HepG2 (cell line): ENCODE results near the gene C1RL. TPM values are rescaled to one million over a fixed set of nuclear protein-coding genes. Genes with fewer than 3 reads are reported as not detected.

Experiments
- ATAC-seq: fragments of 200-7000 bp; cut with Tn5 transposase; 3 replicates; pipeline ENCODE4 v1.9.1; 2020; ENCODE audit warnings: mild to moderate bottlenecking, moderate library complexity
- BruUV-seq: library from RNA; stranded (reverse); fragments of 400-500 nt; replicated peaks from 2 replicates; lab custom pipeline; 2021; lab: Mats Ljungman, UMichigan
- CTCF ChIA-PET: fragments of 300-600 bp; formaldehyde crosslinking; extraction: SDS; loops from one replicate; lab custom pipeline; 2021; ENCODE audit warnings: low total read pairs, inconsistent platforms, low intra/inter-chr PET ratio; lab: Yijun Ruan, JAX
- POLR2A ChIA-PET: fragments of 350-600 bp; sonication (Branson Sonifier 250); formaldehyde crosslinking; loops from one replicate; lab custom pipeline; 2020; ENCODE audit warnings: antibody characterized with exemption, inconsistent platforms; lab: Yijun Ruan, JAX
- DNase-seq: peaks from one replicate; pipeline ENCODE4 v3.0.0-alpha.2; 2015; ENCODE audit warnings: low spot score
- FAIRE-seq: peaks from 3 replicates; lab custom pipeline; 2011; peaks lifted over from hg19 to GRCh38; lab: Jason Lieb, UNC
- H2AFZ ChIP-seq: one replicate; pipeline ENCODE4 v1.6.1; 2011; ENCODE audit warnings: low read length, inconsistent platforms
- H3K27ac ChIP-seq: fragments of 300-600 bp; 3 replicates; pipeline ENCODE4 v1.8.0; 2011; ENCODE audit warnings: mixed run types, mild to moderate bottlenecking, mixed read lengths, low read length, inconsistent platforms; ENCODE audit not compliant: insufficient read depth; ENCODE audit errors: extremely low read length
- H3K27me3 ChIP-seq, 2 experiments: fragments of 200-600 bp in 1 of 2; 2 replicates in 1 of 2; 3 replicates in 1 of 2; pipeline versions ENCODE4 v1.6.0 to v1.8.0; 2011; ENCODE audit warnings: low read length in 2 of 2, mild to moderate bottlenecking in 2 of 2, moderate library complexity in 2 of 2, inconsistent platforms in 1 of 2; ENCODE audit not compliant: insufficient read depth in 2 of 2, control insufficient read depth in 1 of 2
- H3K36me3 ChIP-seq, 2 experiments: fragments of 200-600 bp in 1 of 2; replicated peaks in 1 of 2; 2 replicates in 1 of 2; 3 replicates in 1 of 2; pipeline versions ENCODE4 v1.5.1 to v1.8.0; 2011; ENCODE audit warnings: low read length in 2 of 2, inconsistent platforms in 1 of 2; ENCODE audit not compliant: insufficient read depth in 2 of 2, control insufficient read depth in 1 of 2
- H3K4me1 ChIP-seq: 2 replicates; pipeline ENCODE4 v1.5.1; 2012; ENCODE audit warnings: low read length, inconsistent platforms; ENCODE audit not compliant: insufficient read depth
- H3K4me2 ChIP-seq: 2 replicates; pipeline ENCODE4 v1.6.0; 2011; ENCODE audit warnings: low read depth, low read length, inconsistent platforms
- H3K4me3 ChIP-seq, 3 experiments: fragments of 200-600 bp in 1 of 3; sonication (generic), shearing (Covaris generic) in 1 of 3; replicated peaks in 1 of 3; 2 replicates each; pipeline ENCODE4 v1.5.1; 2011 to 2016; ENCODE audit warnings: low read length in 3 of 3, inconsistent platforms in 2 of 3, low read depth in 2 of 3, mild to moderate bottlenecking in 2 of 3, control low read depth in 1 of 3, mixed read lengths in 1 of 3; ENCODE audit not compliant: insufficient read depth in 1 of 3
- H3K79me2 ChIP-seq: one replicate; pipeline ENCODE4 v1.6.1; 2011; ENCODE audit warnings: low read length, inconsistent platforms; ENCODE audit not compliant: insufficient read depth
- H3K9ac ChIP-seq: 2 replicates; pipeline ENCODE4 v1.6.0; 2011; ENCODE audit warnings: mild to moderate bottlenecking, low read depth, low read length, inconsistent platforms; ENCODE audit not compliant: insufficient read depth
- H3K9me3 ChIP-seq: 2 replicates; pipeline ENCODE4 v1.5.1; 2012; ENCODE audit warnings: mild to moderate bottlenecking, low read length
- H4K20me1 ChIP-seq: 2 replicates; pipeline ENCODE4 v1.6.0; 2011; ENCODE audit warnings: inconsistent platforms, mild to moderate bottlenecking, low read length, moderate library complexity; ENCODE audit not compliant: insufficient read depth
- GTF3A ChIP-seq: sonication (generic); formaldehyde crosslinking; conservative IDR thresholded peaks from 2 replicates; pipeline ENCODE4 v1.4.0; 2020; ENCODE audit warnings: mild to moderate bottlenecking, missing genetic modification reagents
- KDM3A ChIP-seq: IDR thresholded peaks from 2 replicates; pipeline ENCODE4 v1.6.1; 2018; ENCODE audit warnings: low read depth, missing compliant biosample characterization
- RXRA ChIP-seq: sonication (generic); formaldehyde crosslinking; IDR thresholded peaks from 2 replicates; pipeline ENCODE4 v1.5.1; 2020; ENCODE audit warnings: missing genetic modification reagents
- ZBTB7A ChIP-seq: sonication (generic); formaldehyde crosslinking; IDR thresholded peaks from 2 replicates; pipeline ENCODE4 v1.8.0; 2022; ENCODE audit warnings: mild to moderate bottlenecking, missing genetic modification reagents
- ZFAT ChIP-seq: sonication (generic); formaldehyde crosslinking; conservative IDR thresholded peaks from 2 replicates; pipeline ENCODE4 v1.8.1; 2023; ENCODE audit warnings: missing genetic modification reagents, inconsistent platforms
- ZNF17 ChIP-seq: sonication (generic); formaldehyde crosslinking; IDR thresholded peaks from 2 replicates; pipeline ENCODE4 v1.5.0; 2020; ENCODE audit warnings: mild to moderate bottlenecking, missing genetic modification reagents
- ZNF562 ChIP-seq: sonication (generic); formaldehyde crosslinking; IDR thresholded peaks from 2 replicates; pipeline ENCODE4 v1.8.0; 2022; ENCODE audit warnings: missing genetic modification reagents, borderline replicate concordance
- WGBS: methylation state at CpG from one replicate; pipeline ENCODE4 v1.1.6; 2017; ENCODE audit warnings: low lambda C conversion rate; 5-methylcytosine and 5-hydroxymethylcytosine counted together
- in situ Hi-C: cut with HindIII; loops from 2 replicates; pipeline ENCODE4 v1.10.0; 2017; ENCODE audit warnings: low pct_unique_long_range_greater_than_20kb; ENCODE audit not compliant: extremely low pct_ligation_motif_present
- intact Hi-C: fragments of 100-400 bp; cut with micrococcal nuclease; formaldehyde crosslinking; loops from one replicate; pipeline ENCODE4 v1.10.0; 2022; ENCODE audit not compliant: unreplicated experiment
- polyA plus RNA-seq, 8 experiments: library from polyadenylated mRNA; depleted of rRNA in 3 of 8; stranded (reverse) in 7 of 8; unstranded in 1 of 8; fragments of >200 nt; fragmentation: Illumina TruSeq in 4 of 8; extraction: Trizol in 4 of 8; gene quantifications; 2 replicates each; pipeline versions ENCODE4 v1.2.1 to v1.2.3, GENCODE V29; 2011 to 2016; ENCODE audit warnings: low read depth in 4 of 8, missing spikeins in 1 of 8, mixed read lengths in 1 of 8; ENCODE audit not compliant: insufficient read depth in 1 of 8
- total RNA-seq, 5 experiments: library from RNA; depleted of rRNA; stranded (reverse); fragments of >200 nt; fragmentation: Illumina TruSeq; extraction: Trizol; gene quantifications; 2 replicates each; pipeline ENCODE4 v1.2.3, GENCODE V29; 2016; ENCODE audit warnings: low read depth in 1 of 5
- TF ChIP-seq, protein P1 (sequence below): sonication (generic); formaldehyde crosslinking; IDR thresholded peaks from 2 replicates; pipeline ENCODE4 v1.4.0; 2020; ENCODE audit warnings: missing genetic modification reagents; ENCODE audit errors: not compliant biosample characterization
- TF ChIP-seq, protein P2 (sequence below): sonication (generic); formaldehyde crosslinking; IDR thresholded peaks from 2 replicates; pipeline ENCODE4 v1.5.0; 2020; ENCODE audit warnings: missing genetic modification reagents

C1RL gene
- total and polyA plus RNA-seq, 2 of the 13 experiments (the other 11 are each of a cell fraction or from before 2014, with no cell fraction given) = 28.9 to 53.1 TPM

DNA sequence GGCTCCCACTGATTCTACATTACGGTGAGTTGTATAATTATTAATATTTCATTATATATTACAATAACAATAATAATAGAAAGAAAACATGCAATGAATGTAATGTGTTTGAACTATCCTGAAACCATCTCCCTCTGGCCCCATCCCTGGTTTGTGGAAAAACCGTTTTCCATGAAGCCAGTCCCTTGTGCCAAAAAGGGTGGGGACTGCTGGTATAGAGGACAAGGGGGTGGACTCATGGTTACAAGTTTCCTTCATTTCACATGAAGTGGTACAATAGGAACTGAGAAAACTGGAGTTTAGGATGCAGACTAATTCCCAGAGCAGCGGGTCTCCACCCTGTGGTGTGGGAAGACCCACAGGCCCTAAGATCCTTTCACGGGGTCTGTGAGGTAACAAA, 3.0 kb upstream of the C1RL start:
- H3K9ac ChIP-seq = no peak overlapping the region
- BruUV-seq = no TSS peak
- CTCF ChIA-PET = interaction anchor here (1.9 kb wide), 1 partner anchor 51 kb away, joined by 12 read pairs; the partner anchor contains the start of gene C1S
- no peak for DNase-seq
- no peak overlapping the region for H2AFZ ChIP-seq
- H3K36me3 ChIP-seq = peaks cover 3 to 5% of the 10 kb centered on the region in 2 experiments; a peak in 4 of 5 replicates
- no peak overlapping the region for H3K27ac ChIP-seq
- in situ Hi-C loops = loop anchor here (10.0 kb wide), 2 partner anchors 47 to 167 kb away; partner anchors contain the start of genes C12orf57, C1S and RNU7-1
- TF ChIP-seq RXRA = no peak
- TF ChIP-seq, protein P1, sequence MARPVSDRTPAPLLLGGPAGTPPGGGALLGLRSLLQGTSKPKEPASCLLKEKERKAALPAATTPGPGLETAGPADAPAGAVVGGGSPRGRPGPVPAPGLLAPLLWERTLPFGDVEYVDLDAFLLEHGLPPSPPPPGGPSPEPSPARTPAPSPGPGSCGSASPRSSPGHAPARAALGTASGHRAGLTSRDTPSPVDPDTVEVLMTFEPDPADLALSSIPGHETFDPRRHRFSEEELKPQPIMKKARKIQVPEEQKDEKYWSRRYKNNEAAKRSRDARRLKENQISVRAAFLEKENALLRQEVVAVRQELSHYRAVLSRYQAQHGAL (CRISPR knock-in tag) = no peak
- no peak for TF ChIP-seq ZNF17 (CRISPR knock-in tag)
- TF ChIP-seq KDM3A (CRISPR knock-in tag) = no peak
- no peak for TF ChIP-seq ZNF562
- no peak for TF ChIP-seq GTF3A (CRISPR knock-in tag)
- TF ChIP-seq, protein P2, sequence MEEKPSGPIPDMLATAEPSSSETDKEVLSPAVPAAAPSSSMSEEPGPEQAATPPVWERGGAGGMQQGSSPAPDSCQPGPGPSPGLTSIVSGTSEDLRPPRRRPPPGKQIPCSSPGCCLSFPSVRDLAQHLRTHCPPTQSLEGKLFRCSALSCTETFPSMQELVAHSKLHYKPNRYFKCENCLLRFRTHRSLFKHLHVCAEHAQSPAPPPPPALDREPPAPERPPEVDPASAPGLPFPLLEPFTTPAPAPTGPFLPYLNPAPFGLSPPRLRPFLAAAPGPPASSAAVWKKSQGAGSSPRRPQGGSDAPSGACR (CRISPR knock-in tag) = no peak
- TF ChIP-seq ZBTB7A (CRISPR knock-in tag) = no peak
- TF ChIP-seq ZFAT (CRISPR knock-in tag) = no peak
- intact Hi-C loops = loop anchor here (5.0 kb wide), 1 partner anchor 185 kb away; the partner anchor contains the start of gene ATN1
- peaks cover 11% of the 10 kb centered on the region for H3K79me2 ChIP-seq
- H3K4me3 ChIP-seq = no peak overlapping the region
- H3K4me1 ChIP-seq = peaks cover 24% of the 10 kb centered on the region
- no peaks in the 10 kb centered on the region; a peak in 1 of 5 replicates for H3K27me3 ChIP-seq
- FAIRE-seq = no peak
- H3K9me3 ChIP-seq = no peaks in the 10 kb centered on the region
- POLR2A ChIA-PET = interaction anchor here (1.4 to 2.4 kb wide), 4 partner anchors 11 to 168 kb away, joined by 4 to 12 read pairs (median 8); partner anchors contain the start of genes C12orf57, C1S and RNU7-1
- no peak for ATAC-seq
- H4K20me1 ChIP-seq = no peaks in the 10 kb centered on the region
- WGBS = 99% methylated on average over 4 of the region's 4 CpGs
- no peak overlapping the region for H3K4me2 ChIP-seq
